ENCODE data around the gene SREBF1. TPM values are rescaled to one million over a fixed set of nuclear protein-coding genes. Genes with fewer than 3 reads are reported as not detected.

The SREBF1 gene
- 13.1 TPM for total RNA-seq (2013)
- polyA plus RNA-seq (10 to 100 TPM in 2 of 3 donors, 1 to 10 TPM in 1; 7.6 to 35.9 (median 10.5) TPM), polyA minus RNA-seq (41.1 and 55.1 TPM in 2 replicates), total RNA-seq (17.9 to 63.8 (median 33.9) reads per million in 11 experiments)

- peaks cover 64% of the 10 kb centered on the region for H3K4me1 Mint-ChIP-seq
- H3K27me3 Mint-ChIP-seq (ENCODE audit: low read depth in 3 of 3), result peaks cover 0 to 4% (median 0%) of the 10 kb centered on the region in 3 donors
These were observed at the start of gene SREBF1 for GRCh38 chr17:17836818-17837379. SREBF1 (minus strand) TSS chr17:17836986; CDS start chr17:17836817, 169 bp downstream.

GRCh38 chr17:17886226-17886625, 49.4 kb upstream of the SREBF1 start:
- Histone ChIP-seq H3K9ac (ENCODE audit: insufficient read depth, low read length, poor library complexity, severe bottlenecking) (no peak overlapping the region), H3K4me1 (ENCODE audit: control insufficient read depth in 1 of 2, insufficient read depth in 2 of 2, low read length in 2 of 2) (no peaks in the 10 kb centered on the region), H3K79me2 (ENCODE audit: insufficient read depth, low read length) (no peaks in the 10 kb centered on the region), H3K4me2 (replicated peaks; ENCODE audit: extremely low read depth, low read length, poor library complexity, severe bottlenecking) (no peak overlapping the region), H3K27me3 (ENCODE audit: control insufficient read depth in 2 of 2, insufficient read depth in 2 of 2, low read length in 2 of 2) (no peaks in the 10 kb centered on the region), H4K20me1 (ENCODE audit: insufficient read depth, low read length) (peaks cover 5% of the 10 kb centered on the region), H2AFZ (ENCODE audit: insufficient read depth, low read depth, low read length, poor library complexity, severe bottlenecking) (no peak overlapping the region), H3K9me3 (replicated peaks in 1 of 2; ENCODE audit: control insufficient read depth in 1 of 2, insufficient read depth in 1 of 2, low read length in 2 of 2) (no peaks in the 10 kb centered on the region), H3K4me3 (replicated peaks in 1 of 3; ENCODE audit: low read depth in 2 of 3, low read length in 3 of 3) (no peak overlapping the region), H3K27ac (ENCODE audit: low read depth in 1 of 2, low read length in 2 of 2) (no peak overlapping the region), H3K36me3 (replicated peaks in 1 of 2; ENCODE audit: control insufficient read depth in 1 of 2, insufficient read depth in 2 of 2, low read length in 2 of 2) (peaks cover 44 to 84% of the 10 kb centered on the region in 2 donors)
- Mint-ChIP-seq H3K27ac (no peak overlapping the region), H3K9me3 (no peaks in the 10 kb centered on the region), H3K36me3 (peaks cover 65 to 66% of the 10 kb centered on the region in 2 donors), H3K4me3 (no peak overlapping the region), H3K4me1 (no peaks in the 10 kb centered on the region), H3K27me3 (ENCODE audit: low read depth in 3 of 3) (peaks cover 0 to 3% (median 0%) of the 10 kb centered on the region in 3 donors)
- whole genome bisulfite sequencing (ENCODE audit: insufficient coverage), result 94% methylated on average over 5 of the region's 6 CpGs
- no peak for DNase-seq
- TF ChIP-seq CTCF (IDR thresholded peaks at IDR 0.05), result no peak
- intact Hi-C loops (cut with micrococcal nuclease), result no loop called here

More at GRCh38 chr17:17836818-17837379, at the start of gene SREBF1:
- peaks cover 46% of the 10 kb centered on the region for H3K79me2 ChIP-seq (ENCODE audit: insufficient read depth, low read length)
- Mint-ChIP-seq H3K4me3 (peak within 1 kb of the TSS; percentile 90 to 93), H3K36me3 (peaks cover 21% of the 10 kb centered on the region in 2 donors), H3K9me3 (no peaks in the 10 kb centered on the region), H3K27ac (peak within 1 kb of the TSS; percentile 93 to 98 (median 96))
- H3K9ac ChIP-seq (ENCODE audit: insufficient read depth, low read length, poor library complexity, severe bottlenecking), result peak within 1 kb of the TSS; percentile 99
- H3K27ac ChIP-seq (ENCODE audit: low read depth in 1 of 2, low read length in 2 of 2), result peak within 1 kb of the TSS; percentile 90 to 97
- H3K4me2 ChIP-seq (replicated peaks; ENCODE audit: extremely low read depth, low read length, poor library complexity, severe bottlenecking), result peak within 1 kb of the TSS; percentile 91
- TF ChIP-seq CTCF (IDR thresholded peaks at IDR 0.05), result no peak
- peaks cover 67 to 75% of the 10 kb centered on the region in 2 donors for H3K4me1 ChIP-seq (ENCODE audit: control insufficient read depth in 1 of 2, insufficient read depth in 2 of 2, low read length in 2 of 2)
- peaks cover 39% of the 10 kb centered on the region for H4K20me1 ChIP-seq (ENCODE audit: insufficient read depth, low read length)
- H3K9me3 ChIP-seq (replicated peaks in 1 of 2; ENCODE audit: control insufficient read depth in 1 of 2, insufficient read depth in 1 of 2, low read length in 2 of 2), result no peaks in the 10 kb centered on the region
- H3K36me3 ChIP-seq (replicated peaks in 1 of 2; ENCODE audit: control insufficient read depth in 1 of 2, insufficient read depth in 2 of 2, low read length in 2 of 2), result peaks cover 3 to 6% of the 10 kb centered on the region in 2 donors
- H3K4me3 ChIP-seq (replicated peaks in 1 of 3; ENCODE audit: low read depth in 2 of 3, low read length in 3 of 3), result peak within 1 kb of the TSS; percentile 61 to 91 (median 81)
- no peak within 1 kb of the TSS for H2AFZ ChIP-seq (ENCODE audit: insufficient read depth, low read depth, low read length, poor library complexity, severe bottlenecking)
- DNase-seq, result peak in 2 of 3 donors; percentile 38 to 41
- no peaks in the 10 kb centered on the region for H3K27me3 ChIP-seq (ENCODE audit: control insufficient read depth in 2 of 2, insufficient read depth in 2 of 2, low read length in 2 of 2)
- WGBS (ENCODE audit: insufficient coverage), result under 1% methylated on average over 48 of the region's 52 CpGs
- intact Hi-C loops (cut with micrococcal nuclease), result loop anchor here in 1 of 2 donors (10.0 kb wide), 1 partner anchor 152 kb away; the partner anchor contains the start of gene RAI1

Measured in CD14-positive monocyte (primary cell).